ENCODE measurements around the gene NME3. TPM values are rescaled to one million over a fixed set of nuclear protein-coding genes. Genes with fewer than 3 reads are reported as not detected.

Gene NME3
- total RNA-seq, 2 donors from 2014 or later, result 68.1 to 165 TPM

DNA sequence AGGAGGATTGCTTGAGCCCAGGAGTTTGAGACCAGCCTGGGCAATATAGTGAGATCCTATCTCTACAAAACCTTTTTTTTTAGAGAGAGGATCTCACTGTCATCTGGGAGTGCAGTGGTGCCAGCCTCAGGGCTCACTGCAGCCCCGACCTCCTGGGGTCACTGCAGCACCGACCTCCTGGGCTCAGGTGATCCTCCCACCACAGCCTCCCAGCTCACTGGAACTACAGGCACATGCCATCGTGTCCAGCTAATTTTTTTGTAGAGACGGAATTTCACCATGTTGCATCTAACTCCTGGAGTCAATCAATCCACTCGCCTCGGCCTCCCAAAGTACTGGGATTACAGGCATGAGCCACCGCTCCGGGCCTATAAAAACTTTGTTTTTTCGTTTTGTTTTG, 50.0 kb downstream of the NME3 start:
- TF ChIP-seq CTCF (IDR thresholded peaks at IDR 0.05), result no peak

More for the DNA sequence above, 50.0 kb downstream of the NME3 start:
- peaks cover 13% of the 10 kb centered on the region for H3K36me3 ChIP-seq
- H3K4me1 ChIP-seq (ENCODE audit: control insufficient read depth in 1 of 2, low read depth in 2 of 2), result peaks cover 14 to 22% of the 10 kb centered on the region in 2 donors
- peak overlapping the region in 1 of 2 donors; percentile 25 for H3K27ac ChIP-seq
- no peak overlapping the region for H3K4me3 ChIP-seq
- H3K9me3 ChIP-seq, result no peaks in the 10 kb centered on the region
- ATAC-seq (ENCODE audit: insufficient number of reproducible peaks, low FRiP score, low read depth) (no peak), DNase-seq (ENCODE audit: low spot score) (no peak)
- H3K27me3 ChIP-seq (replicated peaks; ENCODE audit: insufficient read depth), result no peaks in the 10 kb centered on the region

Other genes starting within 250 kb of the NME3 start
- 100 to 1,000 TPM; 111 to 125 TPM for gene TMEM204, start 237.9 kb downstream of the NME3 start, total RNA-seq
- 10 to 100 TPM; 13.7 to 19.2 TPM for gene IFT140, start 159.5 kb downstream of the NME3 start, total RNA-seq
- gene CRAMP1, start 159.2 kb downstream of the NME3 start, total RNA-seq, result 10 to 100 TPM; 15.0 to 21.4 TPM
- gene JPT2, start 93.3 kb downstream of the NME3 start, total RNA-seq, result 10 to 100 TPM; 17.1 to 26.1 TPM
- gene MAPK8IP3, start 65.3 kb downstream of the NME3 start, total RNA-seq, result 100 to 1,000 TPM; 109 to 111 TPM
- 10 to 100 TPM; 23.4 to 29.2 TPM for gene EME2, start 1.3 kb upstream of the NME3 start, total RNA-seq
- 10 to 100 TPM; 36.9 to 48.3 TPM for gene MRPS34, start 1.6 kb upstream of the NME3 start, total RNA-seq
- gene SPSB3, start 11.0 kb upstream of the NME3 start, total RNA-seq, result 10 to 100 TPM; 60.9 to 79.3 TPM
- gene NUBP2, start 11.4 kb upstream of the NME3 start, total RNA-seq, result 10 to 100 TPM; 64.6 to 68.5 TPM
- under 1 TPM; 0.28 to 0.54 TPM for gene IGFALS, start 22.2 kb upstream of the NME3 start, total RNA-seq
- 100 to 1,000 TPM in 1 of 2 donors, 10 to 100 TPM in 1; 99.8 to 183 TPM for gene HAGH, start 55.3 kb upstream of the NME3 start, total RNA-seq
- gene FAHD1, start 55.7 kb upstream of the NME3 start, total RNA-seq, result 10 to 100 TPM; 14.4 to 17.5 TPM
- not detected for gene MEIOB, start 100.6 kb upstream of the NME3 start, total RNA-seq
- not detected for gene HS3ST6, start 146.9 kb upstream of the NME3 start, total RNA-seq
- 10 to 100 TPM; 21.2 to 37.6 TPM for gene MSRB1, start 171.7 kb upstream of the NME3 start, total RNA-seq
- gene RPL3L, start 183.1 kb upstream of the NME3 start, total RNA-seq, result not detected
- gene NDUFB10, start 188.0 kb upstream of the NME3 start, total RNA-seq, result 100 to 1,000 TPM; 108 to 197 TPM
- 100 to 1,000 TPM; 702 to 834 TPM for gene RPS2, start 193.3 kb upstream of the NME3 start, total RNA-seq
- gene RNF151, start 195.3 kb upstream of the NME3 start, total RNA-seq, result not detected
- gene TBL3, start 200.5 kb upstream of the NME3 start, total RNA-seq, result 10 to 100 TPM; 22.2 to 44.8 TPM
- gene NOXO1, start 209.9 kb upstream of the NME3 start, total RNA-seq, result not detected
- gene GFER, start 212.7 kb upstream of the NME3 start, total RNA-seq, result 10 to 100 TPM; 12.4 to 14.6 TPM
- 1 to 10 TPM in 1 of 2 donors, under 1 TPM in 1; 0.49 to 1.5 TPM for gene SYNGR3, start 218.4 kb upstream of the NME3 start, total RNA-seq
- gene ZNF598, start 238.3 kb upstream of the NME3 start, total RNA-seq, result 10 to 100 TPM; 65.8 to 68.5 TPM
- gene NPW, start 248.2 kb upstream of the NME3 start, total RNA-seq, result not detected